GM23338 (cell line): ENCODE measurements around the gene MATR3.

Experiments used
- CREB1 ChIP-seq: fragments of 250-450 bp; sonication (Bioruptor Pico); IDR thresholded peaks from 2 replicates; pipeline ENCODE4 v1.5.0; 2020; ENCODE audit warnings: low read depth, mild to moderate bottlenecking, moderate library complexity
- EZH2 ChIP-seq: fragments of 200-600 bp; sonication (generic); IDR thresholded peaks from one replicate; pipeline ENCODE4 v1.8.0; 2017; ENCODE audit warnings: antibody characterized with exemption, mild to moderate bottlenecking, low read depth; ENCODE audit not compliant: unreplicated experiment
- EZH2phosphoT487 ChIP-seq: fragments of 200-600 bp; sonication (generic); IDR thresholded peaks from one replicate; pipeline ENCODE4 v1.8.1; 2018; ENCODE audit warnings: antibody characterized with exemption; ENCODE audit not compliant: unreplicated experiment
- JUNB ChIP-seq: IDR thresholded peaks from one replicate; pipeline ENCODE4 v1.6.1; 2016; ENCODE audit warnings: antibody characterized with exemption; ENCODE audit not compliant: unreplicated experiment
- NANOG ChIP-seq: IDR thresholded peaks from 2 replicates; pipeline ENCODE4 v1.6.1; 2016; ENCODE audit warnings: antibody characterized with exemption, borderline replicate concordance
- POLR2AphosphoS5 ChIP-seq: IDR thresholded peaks from 2 replicates; pipeline ENCODE4 v1.6.1; 2016; ENCODE audit warnings: antibody characterized with exemption, low read depth
- STAT1 ChIP-seq: IDR thresholded peaks from one replicate; pipeline ENCODE4 v1.6.1; 2016; ENCODE audit warnings: antibody characterized with exemption; ENCODE audit not compliant: unreplicated experiment
- ZNF114 ChIP-seq: fragments of 250-450 bp; sonication (Bioruptor Pico); IDR thresholded peaks from 2 replicates; pipeline ENCODE4 v1.5.0; 2020; ENCODE audit warnings: mild to moderate bottlenecking, moderate library complexity
- TF ChIP-seq, protein P1 (sequence below), 2 experiments: fragments of 200-600 bp in 1 of 2; sonication (generic) in 1 of 2; conservative IDR thresholded peaks; 2 replicates each; pipeline versions ENCODE4 v1.5.1 to v1.6.1; 2016 to 2017; ENCODE audit warnings: antibody characterized with exemption in 2 of 2, low read depth in 2 of 2, mild to moderate bottlenecking in 2 of 2, moderate library complexity in 1 of 2
- TF ChIP-seq, protein P2 (sequence below): IDR thresholded peaks from 2 replicates; pipeline ENCODE4 v1.6.1; 2016; ENCODE audit warnings: antibody characterized with exemption
- TF ChIP-seq, protein P3 (sequence below): IDR thresholded peaks from one replicate; pipeline ENCODE4 v1.6.1; 2018; ENCODE audit warnings: antibody characterized with exemption; ENCODE audit not compliant: unreplicated experiment

DNA sequence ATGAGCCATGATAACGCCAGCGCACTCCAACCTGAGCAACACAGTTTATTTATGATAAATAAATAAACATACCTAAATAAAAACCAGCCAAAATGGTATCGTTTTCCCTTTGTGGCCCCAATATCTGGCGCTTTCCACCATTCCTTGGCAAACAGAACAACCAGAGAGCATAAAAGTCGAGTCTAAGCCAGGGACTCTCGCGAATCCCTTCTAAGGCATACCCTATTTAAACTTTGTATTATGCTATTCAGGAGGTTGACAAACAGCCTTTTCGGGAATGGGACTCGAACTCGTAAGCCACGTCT, 386 bp upstream of the MATR3 start:
- TF ChIP-seq, protein P1, sequence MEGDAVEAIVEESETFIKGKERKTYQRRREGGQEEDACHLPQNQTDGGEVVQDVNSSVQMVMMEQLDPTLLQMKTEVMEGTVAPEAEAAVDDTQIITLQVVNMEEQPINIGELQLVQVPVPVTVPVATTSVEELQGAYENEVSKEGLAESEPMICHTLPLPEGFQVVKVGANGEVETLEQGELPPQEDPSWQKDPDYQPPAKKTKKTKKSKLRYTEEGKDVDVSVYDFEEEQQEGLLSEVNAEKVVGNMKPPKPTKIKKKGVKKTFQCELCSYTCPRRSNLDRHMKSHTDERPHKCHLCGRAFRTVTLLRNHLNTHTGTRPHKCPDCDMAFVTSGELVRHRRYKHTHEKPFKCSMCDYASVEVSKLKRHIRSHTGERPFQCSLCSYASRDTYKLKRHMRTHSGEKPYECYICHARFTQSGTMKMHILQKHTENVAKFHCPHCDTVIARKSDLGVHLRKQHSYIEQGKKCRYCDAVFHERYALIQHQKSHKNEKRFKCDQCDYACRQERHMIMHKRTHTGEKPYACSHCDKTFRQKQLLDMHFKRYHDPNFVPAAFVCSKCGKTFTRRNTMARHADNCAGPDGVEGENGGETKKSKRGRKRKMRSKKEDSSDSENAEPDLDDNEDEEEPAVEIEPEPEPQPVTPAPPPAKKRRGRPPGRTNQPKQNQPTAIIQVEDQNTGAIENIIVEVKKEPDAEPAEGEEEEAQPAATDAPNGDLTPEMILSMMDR (conservative IDR thresholded peaks at IDR 0.05; ENCODE audit: low read depth in 2 of 2) = no peak
- no peak for TF ChIP-seq JUNB
- no peak for TF ChIP-seq POLR2AphosphoS5
- no peak for TF ChIP-seq NANOG
- TF ChIP-seq EZH2 = no peak
- TF ChIP-seq EZH2phosphoT487 = no peak
- TF ChIP-seq, protein P2, sequence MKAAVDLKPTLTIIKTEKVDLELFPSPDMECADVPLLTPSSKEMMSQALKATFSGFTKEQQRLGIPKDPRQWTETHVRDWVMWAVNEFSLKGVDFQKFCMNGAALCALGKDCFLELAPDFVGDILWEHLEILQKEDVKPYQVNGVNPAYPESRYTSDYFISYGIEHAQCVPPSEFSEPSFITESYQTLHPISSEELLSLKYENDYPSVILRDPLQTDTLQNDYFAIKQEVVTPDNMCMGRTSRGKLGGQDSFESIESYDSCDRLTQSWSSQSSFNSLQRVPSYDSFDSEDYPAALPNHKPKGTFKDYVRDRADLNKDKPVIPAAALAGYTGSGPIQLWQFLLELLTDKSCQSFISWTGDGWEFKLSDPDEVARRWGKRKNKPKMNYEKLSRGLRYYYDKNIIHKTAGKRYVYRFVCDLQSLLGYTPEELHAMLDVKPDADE = no peak
- TF ChIP-seq, protein P3, sequence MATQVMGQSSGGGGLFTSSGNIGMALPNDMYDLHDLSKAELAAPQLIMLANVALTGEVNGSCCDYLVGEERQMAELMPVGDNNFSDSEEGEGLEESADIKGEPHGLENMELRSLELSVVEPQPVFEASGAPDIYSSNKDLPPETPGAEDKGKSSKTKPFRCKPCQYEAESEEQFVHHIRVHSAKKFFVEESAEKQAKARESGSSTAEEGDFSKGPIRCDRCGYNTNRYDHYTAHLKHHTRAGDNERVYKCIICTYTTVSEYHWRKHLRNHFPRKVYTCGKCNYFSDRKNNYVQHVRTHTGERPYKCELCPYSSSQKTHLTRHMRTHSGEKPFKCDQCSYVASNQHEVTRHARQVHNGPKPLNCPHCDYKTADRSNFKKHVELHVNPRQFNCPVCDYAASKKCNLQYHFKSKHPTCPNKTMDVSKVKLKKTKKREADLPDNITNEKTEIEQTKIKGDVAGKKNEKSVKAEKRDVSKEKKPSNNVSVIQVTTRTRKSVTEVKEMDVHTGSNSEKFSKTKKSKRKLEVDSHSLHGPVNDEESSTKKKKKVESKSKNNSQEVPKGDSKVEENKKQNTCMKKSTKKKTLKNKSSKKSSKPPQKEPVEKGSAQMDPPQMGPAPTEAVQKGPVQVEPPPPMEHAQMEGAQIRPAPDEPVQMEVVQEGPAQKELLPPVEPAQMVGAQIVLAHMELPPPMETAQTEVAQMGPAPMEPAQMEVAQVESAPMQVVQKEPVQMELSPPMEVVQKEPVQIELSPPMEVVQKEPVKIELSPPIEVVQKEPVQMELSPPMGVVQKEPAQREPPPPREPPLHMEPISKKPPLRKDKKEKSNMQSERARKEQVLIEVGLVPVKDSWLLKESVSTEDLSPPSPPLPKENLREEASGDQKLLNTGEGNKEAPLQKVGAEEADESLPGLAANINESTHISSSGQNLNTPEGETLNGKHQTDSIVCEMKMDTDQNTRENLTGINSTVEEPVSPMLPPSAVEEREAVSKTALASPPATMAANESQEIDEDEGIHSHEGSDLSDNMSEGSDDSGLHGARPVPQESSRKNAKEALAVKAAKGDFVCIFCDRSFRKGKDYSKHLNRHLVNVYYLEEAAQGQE = no peak
- TF ChIP-seq ZNF114 (CRISPR knock-in tag) = no peak
- no peak for TF ChIP-seq STAT1
- TF ChIP-seq CREB1 = no peak
